ENCODE data around the gene MAN1A2.

Gene MAN1A2

DNA sequence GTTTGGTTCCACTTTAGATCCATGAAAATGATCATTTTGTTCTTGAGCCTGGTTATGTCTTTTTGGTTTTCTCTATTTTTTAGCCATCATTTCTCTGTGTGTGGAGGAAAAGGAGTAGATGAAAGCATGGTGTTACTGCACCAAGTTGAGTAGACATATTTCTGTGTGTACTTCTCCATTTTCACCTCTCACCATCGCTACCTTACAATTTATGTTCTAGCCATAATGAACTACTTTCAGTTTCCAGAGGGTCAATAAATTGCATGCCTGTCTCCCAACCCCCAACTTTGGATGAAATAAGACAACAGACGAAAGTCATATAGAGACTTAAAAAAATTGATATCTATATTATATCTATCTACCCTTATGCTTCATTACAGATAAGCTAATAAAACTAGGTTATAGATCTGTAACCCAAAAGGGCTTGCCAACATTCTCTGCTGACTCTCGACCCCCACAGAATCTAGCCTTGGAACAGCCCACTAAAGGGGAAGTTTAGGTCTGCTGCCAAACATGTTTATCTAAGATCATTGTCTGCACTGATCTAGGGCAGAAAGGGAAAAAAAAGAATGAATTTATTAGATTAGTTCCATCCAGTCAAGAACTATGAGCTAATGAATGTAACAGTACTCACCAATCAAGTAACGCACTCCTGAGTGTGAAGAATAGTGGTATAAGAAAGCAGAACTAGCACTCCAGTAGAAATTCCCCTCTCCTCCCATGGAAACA lies 7.5 kb upstream of the MAN1A2 start:
- DNase-seq, result no peak

DNA sequence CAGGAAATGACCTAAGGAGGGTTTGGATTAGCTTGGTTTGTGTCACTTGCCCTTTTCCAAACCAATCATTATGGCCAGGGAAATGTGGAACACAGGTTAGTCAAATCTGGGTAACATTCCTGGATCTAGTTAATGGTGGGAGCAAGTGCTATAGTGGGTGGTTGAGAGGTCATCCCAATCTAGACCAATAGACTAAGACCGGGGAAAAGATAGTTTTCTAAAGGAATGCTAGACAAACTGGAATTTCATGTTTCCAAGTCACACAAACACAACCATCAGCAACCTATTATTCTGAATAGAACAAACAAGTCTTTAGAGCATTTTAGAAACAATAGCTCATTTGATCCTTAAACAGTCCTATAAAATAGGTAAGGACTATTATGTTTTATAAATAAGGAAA lies 4.3 kb upstream of the MAN1A2 start:
- no peak for DNase-seq

DNA sequence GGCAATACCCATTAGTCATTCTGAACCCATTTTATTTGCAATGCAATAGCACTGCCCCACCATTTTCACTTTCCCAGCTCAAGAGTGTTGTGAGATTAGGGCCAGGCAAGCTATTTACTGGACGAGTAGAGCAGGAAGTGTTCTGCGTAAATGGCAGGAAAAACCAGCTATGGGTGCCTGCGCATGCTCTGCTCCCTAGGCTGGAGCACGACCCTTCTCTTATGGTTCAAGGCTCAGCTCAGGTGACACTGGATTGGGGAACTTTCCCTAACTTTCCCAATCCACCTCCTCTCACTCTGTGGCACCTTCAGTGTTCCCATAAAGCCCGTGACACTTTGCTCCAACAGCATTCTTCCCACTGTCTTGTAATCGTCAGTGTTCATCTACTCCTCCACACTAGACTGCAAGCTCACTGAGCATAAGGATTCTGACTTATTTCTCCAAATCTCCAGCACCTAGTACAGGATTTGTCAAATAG lies 3.6 kb upstream of the MAN1A2 start:
- no peak for DNase-seq

DNA sequence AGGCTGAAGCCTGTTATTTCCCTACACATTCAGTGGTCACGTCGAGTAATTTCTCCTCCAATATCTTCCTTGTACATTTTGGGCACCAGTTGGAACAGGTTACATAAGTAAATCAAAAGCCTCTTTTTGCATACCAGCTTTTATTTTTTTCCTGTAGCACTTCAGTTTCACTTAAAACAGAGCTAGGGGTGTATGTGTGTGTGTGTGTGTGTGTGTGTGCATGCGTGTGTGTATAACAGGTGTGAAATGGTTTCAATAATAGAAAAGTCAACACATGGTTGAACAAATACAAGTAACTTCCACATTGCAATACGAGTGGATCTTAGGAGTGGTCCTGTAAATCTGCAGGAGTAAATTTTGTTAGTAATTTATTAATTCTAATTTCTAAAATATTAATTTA lies 3.0 kb upstream of the MAN1A2 start:
- no peak for DNase-seq

DNA sequence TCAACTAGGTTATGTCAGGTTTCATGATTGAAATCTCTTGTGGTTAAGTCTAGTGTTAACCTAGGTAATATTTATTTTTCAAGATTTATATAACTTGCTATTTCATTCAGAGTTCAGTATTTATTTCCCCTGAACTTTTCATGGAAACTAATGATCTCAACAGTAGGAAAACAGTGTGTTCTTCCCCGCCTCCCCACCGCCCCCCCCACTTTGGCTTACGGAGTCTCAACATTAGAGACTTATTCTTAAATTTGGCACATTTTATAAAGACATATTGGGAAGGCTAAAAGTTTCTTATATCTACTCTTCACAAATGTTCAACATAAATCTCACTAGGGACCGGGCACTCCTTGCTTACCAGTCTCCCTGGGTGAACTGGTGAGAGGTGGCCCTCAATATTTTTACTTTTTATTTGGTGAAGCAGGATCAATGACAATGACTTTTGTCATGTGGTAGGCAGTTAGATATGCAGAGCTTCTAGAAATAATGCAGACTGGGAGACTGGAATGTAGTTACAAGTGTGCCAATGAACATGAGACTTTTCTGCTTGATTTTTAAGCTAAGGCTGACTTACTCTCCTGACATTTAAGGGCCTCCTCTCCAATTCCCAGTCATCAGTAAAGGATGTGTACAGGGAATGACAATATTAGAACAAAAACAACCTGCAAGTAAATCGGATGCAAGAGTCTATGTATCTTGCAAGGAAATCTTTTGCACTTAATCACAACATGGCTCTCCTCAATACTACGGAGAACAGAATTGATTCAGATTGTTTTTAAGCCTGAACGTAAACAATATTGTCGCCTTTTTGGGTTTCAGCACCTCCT lies 1.7 kb upstream of the MAN1A2 start:
- peak in 2 of 56 donors; percentile 11 to 26 for DNase-seq

DNA sequence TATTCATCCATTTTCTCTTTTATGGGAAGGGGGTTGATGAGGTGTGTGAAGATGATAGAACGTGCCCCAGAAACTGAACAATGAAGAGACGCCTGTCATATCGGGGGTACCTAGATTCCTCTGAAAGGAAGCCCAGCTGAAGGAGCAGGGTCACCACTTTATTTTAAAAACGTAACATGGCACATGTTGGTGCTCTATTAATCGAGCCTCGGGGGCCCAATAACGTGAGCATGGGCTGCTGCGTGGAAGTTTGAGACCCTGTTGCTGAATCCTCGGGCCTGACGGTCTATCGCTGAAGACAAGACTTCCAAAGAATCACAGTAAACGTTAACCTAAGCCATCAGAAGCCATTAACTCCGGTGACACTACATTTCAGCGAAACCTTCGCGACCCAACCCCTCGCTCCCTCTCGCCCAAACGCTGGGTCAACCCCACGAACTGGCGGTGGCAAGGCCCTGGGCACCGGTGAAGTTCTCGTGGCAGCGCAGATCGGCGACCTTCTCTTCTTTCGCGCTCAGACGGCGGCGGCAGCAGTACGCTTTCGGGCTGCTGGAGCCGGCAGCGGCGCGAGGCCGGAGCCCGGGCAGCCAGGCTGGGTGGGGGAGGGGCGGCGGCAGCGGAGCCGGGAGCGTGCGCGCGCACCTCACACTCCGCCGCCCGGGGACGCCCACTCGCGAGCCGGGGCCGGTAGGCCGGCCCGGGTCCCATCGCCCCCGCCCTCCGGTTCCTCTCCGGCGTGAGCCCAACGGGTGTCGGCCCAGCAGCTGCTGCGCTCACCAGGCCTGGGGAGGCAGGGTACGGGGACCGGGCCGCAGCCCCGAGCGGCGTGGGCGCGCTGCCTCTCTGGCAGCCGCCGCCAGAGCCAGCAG lies 838 bp upstream of the MAN1A2 start:
- DNase-seq, result peak in 52 of 56 donors; percentile 29 to 89 (median 74)

DNA sequence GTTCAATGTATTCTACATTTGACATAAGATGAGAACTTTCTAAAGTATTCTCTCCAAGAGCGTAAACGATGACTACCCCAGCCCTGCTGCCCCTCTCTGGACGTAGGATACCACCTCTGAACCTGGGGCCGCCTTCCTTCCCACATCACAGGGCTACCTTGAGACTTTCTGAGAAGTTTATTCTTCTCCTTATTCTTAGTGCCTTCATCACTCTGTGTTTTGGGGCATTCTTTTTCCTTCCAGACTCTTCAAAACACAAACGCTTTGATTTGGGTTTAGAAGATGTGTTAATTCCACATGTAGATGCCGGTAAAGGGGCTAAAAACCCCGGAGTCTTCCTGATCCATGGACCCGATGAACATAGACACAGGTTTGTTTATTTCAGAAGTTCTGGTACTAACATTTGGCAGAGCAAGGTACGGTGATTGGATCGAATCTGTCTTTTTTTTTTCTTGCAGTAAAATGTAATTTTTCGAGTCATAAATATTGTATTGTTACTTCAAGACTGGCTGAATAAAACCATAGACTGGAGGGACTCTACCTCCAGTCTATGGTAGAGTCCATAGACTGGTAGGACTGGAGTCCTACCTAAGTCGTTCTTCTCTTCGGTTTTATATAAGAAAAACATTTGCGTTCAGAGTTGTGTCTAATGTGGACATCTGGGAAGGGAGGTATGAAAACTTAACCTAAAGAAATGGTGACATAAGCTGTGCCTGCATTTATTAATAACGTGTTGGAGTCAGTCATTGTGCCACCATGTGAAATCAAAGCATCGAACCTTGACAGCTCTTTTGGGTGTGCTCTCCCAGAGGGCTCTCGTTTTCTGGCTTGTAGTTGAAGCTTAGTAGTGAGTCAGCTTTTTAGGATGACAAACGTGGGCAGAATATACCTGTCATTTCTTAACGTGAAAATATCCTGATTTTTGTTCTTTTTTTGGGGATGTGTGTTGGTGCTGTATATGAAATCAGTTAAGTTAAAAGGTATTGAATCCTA lies 1.2 kb downstream of the MAN1A2 start:
- DNase-seq, result peak in 7 of 56 donors; percentile 3 to 47 (median 37)

DNA sequence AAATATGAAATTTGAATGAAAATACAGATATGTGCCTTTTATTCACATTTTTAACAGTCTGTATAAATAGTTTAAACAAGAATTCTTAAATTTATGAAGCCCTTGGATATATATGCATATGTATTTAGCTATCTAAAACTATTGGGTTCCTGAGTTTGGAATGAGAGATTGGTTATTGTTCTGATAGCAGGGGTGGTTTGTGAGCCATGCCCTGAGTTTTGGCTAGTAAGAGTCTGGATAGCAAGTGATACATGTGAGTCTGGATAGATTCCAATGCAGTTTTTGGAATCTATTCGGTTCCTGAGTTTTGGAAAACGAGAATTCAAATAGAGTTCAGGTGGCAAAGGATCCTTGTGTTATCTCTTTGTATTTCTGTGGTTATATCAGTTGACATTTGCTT lies 2.8 kb downstream of the MAN1A2 start:
- no peak for DNase-seq

DNA sequence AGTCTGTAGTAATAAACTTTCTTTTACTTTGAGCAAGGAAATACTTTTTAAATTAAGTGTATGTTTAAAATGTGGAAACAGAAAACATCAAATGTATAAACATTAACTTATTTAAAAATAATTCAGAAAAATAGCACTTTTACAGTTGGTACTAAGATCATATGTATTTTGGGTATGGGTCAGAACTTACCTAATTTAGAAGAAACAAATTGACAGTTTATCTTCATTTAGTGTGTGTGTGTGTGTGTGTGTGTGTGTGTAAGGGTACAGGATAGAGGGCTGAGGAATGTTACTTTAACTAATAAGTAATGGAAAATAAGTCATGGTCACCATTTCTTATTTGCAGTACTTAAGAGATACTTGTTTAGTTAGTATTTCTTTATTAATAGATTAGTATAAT lies 3.3 kb downstream of the MAN1A2 start:
- DNase-seq, result no peak

DNA sequence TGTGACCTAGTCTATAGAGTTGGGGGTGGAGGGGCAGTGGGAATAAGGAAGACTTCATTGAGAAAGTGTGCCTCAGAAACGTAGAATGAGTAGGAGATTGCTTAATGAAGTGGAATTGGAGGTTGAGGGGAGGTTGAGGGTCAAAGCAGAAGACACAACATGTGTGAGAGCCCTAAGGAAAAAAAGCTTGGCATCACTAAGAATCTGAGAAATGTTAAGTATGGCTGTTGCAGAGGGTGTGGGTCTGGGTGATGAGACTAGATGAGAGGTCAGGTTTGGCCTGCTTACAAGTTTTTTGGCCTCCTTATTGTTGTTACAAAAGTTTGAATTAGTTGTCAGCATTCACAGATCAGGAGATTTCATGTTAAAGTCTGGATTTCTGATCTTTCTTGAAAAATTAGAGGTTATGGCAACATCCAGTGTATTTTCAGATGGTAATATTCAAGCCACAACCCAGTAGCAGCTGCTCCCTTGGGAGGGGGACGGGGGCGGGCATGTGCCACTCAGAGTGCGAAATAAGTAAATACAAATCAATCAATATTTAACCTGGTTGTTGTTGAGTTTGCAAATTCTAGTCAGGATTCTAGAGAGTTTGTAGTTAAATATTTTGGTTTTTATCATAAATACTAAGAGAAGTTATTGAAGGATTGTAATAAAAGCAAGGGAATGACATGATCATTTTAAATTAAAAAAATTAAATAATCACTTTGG lies 4.3 kb downstream of the MAN1A2 start:
- DNase-seq, result no peak

DNA sequence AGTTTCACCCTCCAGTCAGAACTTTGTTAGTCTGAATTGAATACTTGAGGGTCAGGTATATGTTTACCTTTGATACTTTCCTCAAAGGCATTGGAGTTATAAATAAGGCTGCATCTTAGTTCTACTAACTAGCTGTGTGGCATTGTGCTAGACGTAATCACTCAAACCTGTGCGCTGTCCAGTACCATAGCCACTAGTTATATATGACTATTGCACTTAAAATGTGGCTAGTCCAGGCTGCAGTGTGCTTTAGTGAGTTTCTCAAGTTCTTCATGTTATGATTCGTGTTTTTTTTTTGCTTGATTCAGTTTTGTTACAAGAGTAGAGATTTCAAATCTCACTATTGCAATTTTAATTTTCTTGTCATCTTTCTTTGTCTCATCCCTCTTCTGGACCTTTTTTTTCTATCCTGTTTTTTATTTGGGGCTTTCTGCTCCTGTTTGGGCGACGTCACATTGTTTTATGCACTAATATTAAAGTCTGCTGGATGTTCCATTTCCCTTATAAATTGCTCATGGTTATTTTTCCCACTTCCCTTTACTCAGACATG lies 5.7 kb downstream of the MAN1A2 start:
- no peak for DNase-seq

DNA sequence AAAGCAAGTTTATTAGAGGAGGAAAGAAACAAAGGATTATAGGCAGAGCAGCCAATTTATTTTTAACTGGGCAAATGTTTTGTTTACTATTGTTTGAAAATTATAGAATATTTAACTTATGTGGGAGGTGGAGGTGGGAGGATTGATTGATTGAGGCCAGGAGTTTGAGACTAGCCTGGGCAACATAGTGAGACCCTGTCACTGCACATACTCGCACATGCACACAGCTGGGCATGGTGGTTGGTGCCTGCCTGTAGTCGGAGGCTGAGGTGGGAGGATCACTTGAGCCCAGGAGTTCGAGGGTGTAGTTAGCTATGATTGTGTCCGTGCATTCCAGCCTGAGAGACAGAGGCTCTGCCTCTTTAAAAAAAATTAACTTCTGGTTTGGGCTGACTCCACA lies 6.7 kb downstream of the MAN1A2 start:
- DNase-seq, result no peak

DNA sequence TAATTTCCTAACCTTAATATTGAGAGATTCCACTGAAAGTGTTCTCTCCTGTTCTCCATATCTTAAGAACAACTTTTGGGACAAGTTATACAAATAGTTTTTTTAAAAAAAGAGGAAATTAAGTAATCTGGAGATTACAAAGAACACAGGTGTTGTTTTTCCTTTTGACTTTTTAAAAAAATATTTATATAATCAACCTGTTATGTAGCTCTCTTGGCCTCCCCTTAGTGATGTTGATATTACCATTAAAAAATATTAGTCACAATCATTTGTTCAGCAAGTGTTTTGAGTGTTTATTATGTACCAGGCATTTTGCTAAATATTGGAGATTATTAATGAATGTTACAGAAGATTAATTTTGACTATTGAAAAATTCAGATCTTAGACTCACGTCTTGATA lies 8.1 kb downstream of the MAN1A2 start:
- DNase-seq, result no peak

DNA sequence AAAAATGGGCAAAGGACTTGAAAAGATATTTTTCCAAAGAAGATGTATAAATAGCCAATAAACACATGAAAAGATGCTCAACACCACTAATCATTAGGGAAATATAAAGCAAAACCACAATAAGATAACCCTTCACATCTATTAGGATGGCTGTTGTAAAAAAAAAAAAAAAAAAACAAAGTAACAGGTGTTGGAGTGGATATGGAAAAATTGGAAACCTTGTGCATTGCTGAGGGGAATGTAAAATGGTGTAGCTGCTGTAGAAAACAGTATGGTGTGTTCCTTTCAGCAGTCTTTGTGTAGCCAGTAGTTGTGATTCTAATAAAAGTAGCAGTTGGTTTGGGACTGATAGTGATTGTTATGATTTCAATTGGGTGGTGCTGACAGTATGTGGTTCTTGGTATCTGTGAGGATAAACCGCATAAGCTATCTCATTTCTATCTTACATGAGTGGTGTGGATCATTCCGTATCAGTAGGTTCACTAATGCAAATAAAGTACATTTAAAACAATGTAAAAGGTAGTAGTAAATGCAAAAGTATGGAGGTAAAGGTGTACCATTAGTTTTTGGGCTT lies 19.9 kb downstream of the MAN1A2 start:
- no peak for DNase-seq

DNA sequence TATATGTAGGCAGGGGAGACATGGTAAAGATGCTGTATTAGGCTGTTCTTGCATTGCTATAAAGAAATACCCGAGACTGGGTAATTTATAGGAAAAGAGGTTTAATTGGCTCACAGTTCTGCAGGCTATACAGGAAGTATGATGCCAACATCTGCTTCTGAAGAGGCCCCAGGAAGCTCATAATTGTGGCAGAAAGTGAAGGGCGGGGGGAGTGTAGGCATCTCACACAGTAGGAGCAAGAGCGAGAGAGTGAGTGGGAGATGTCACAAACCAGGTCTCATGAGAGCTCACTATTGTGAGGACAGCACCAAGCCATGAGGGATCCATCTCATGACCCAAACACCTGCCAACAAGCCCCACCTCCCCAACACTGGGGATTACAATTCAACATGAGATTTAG lies 21.1 kb downstream of the MAN1A2 start:
- DNase-seq, result no peak

DNA sequence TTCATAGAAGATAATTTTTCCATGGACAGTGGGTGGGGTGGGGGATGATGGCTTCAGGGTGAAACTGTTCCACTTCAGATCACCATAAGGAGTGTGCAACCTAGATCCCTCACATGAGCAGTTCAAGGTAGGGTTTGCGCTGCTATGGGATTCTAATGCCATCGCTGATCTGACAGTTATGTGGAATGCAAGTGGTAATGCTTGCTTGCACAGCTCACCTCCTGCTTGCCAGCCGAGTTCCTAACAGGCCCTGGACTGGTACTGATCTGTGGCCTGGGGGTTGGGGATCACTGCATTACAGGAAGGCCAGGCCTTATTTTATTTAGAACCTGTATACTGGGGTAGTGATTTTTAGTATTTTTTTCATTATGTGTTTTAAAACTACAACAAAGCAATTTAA lies 22.0 kb downstream of the MAN1A2 start:
- no peak for DNase-seq

DNA sequence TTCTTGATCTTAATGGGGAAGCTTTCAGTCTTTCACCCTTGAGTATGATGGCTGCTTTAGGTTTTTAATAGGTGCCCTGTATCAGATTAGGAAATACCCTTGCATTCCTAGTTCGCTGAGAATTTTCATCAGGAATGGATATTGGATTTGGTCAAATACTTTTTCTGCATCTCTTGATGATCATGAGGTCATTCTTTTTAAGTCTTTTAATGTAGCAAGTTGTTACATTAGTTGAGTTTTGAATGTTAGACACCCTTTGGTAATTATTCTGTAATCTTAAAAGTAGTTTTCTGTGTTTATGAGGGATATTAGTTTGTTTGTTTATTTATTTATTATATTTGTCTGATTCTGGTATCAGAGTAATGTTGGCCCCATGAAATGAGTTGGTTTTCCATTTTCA lies 22.5 kb downstream of the MAN1A2 start:
- DNase-seq, result no peak

DNA sequence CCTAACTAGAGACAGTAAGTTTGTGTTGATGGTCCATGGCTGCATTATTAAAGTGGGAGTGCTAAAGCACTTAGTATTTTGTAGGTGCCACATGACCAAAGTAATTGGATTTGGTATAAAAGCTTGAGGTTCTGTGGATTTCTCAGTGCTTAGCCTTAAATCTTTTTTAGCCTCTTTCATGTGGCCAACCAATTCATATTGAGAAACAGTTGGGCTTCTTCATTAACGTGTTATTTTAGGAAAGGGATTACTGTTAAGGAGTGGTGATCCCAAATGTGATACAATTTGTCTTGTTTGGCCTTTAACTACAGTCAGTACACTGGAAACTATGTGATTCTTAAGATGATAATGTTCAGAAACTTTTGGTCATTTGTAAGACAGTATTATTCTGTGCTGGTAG lies 25.5 kb downstream of the MAN1A2 start:
- DNase-seq, result no peak

DNA sequence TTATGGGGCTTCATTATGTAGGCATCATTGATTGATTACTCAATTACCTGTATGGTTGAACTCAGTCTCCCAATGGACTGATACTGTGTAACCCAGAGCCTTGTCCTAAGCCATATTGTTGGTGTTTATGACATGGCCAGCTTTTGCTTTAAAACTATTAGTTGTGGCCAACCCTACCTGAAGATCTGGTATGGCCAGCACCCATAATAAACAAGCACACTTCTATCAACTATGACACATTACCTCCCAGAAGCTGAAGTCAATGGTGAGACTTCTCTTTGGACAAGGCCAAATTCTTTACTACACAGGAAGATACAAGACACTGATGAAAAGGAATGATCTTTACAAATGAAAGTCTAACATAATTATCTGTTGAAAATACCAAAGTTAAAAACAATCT lies 28.8 kb downstream of the MAN1A2 start:
- no peak for DNase-seq

All from nucleus accumbens (tissue), 56 donors.